HuH-7.5 (cell line): ENCODE data around the gene RASGRP3.

Experiments used
- DNase-seq: peaks from one replicate; pipeline ENCODE4 v3.0.0; 2011; ENCODE audit warnings: low spot score

Gene RASGRP3

GRCh38 chr2:33581872-33582271 lies 105.4 kb downstream of the RASGRP3 start:
- no peak for DNase-seq

GRCh38 chr2:33583194-33583938 lies 106.9 kb downstream of the RASGRP3 start:
- DNase-seq, result no peak

GRCh38 chr2:33586766-33587165 lies 110.3 kb downstream of the RASGRP3 start:
- DNase-seq, result no peak

GRCh38 chr2:33588232-33588631 lies 111.8 kb downstream of the RASGRP3 start:
- no peak for DNase-seq

- no peak for DNase-seq
These were observed 113.0 kb downstream of the RASGRP3 start for GRCh38 chr2:33589444-33589843.

- no peak for DNase-seq
These were observed 118.9 kb downstream of the RASGRP3 start for GRCh38 chr2:33595385-33595784.

GRCh38 chr2:33597026-33597425 lies 120.6 kb downstream of the RASGRP3 start:
- no peak for DNase-seq

- DNase-seq, result peak; percentile 20
These were observed 122.2 kb downstream of the RASGRP3 start for GRCh38 chr2:33598561-33599174.

GRCh38 chr2:33599175-33599942 lies 122.9 kb downstream of the RASGRP3 start, which contains the start of gene FAM98A:
TSS of gene FAM98A (minus strand) at chr2:33599299. CDS start at chr2:33599221, 78 bp downstream.
- DNase-seq, result peak; percentile 83

GRCh38 chr2:33599943-33600192 lies 123.4 kb downstream of the RASGRP3 start:
- no peak for DNase-seq

GRCh38 chr2:33602201-33602830 lies 125.9 kb downstream of the RASGRP3 start:
- DNase-seq, result no peak

GRCh38 chr2:33603416-33603815 lies 127.0 kb downstream of the RASGRP3 start:
- no peak for DNase-seq

- DNase-seq, result no peak
These were observed 128.6 kb downstream of the RASGRP3 start for GRCh38 chr2:33605056-33605455.

GRCh38 chr2:33606100-33606499 lies 129.7 kb downstream of the RASGRP3 start:
- DNase-seq, result no peak

- no peak for DNase-seq
These were observed 130.2 kb downstream of the RASGRP3 start for GRCh38 chr2:33606622-33607021.

GRCh38 chr2:33607251-33607721 lies 130.8 kb downstream of the RASGRP3 start:
- no peak for DNase-seq

- DNase-seq, result no peak
These were observed 131.5 kb downstream of the RASGRP3 start for GRCh38 chr2:33607905-33608304.

- DNase-seq, result no peak
These were observed 137.7 kb downstream of the RASGRP3 start for GRCh38 chr2:33614190-33614589.
